Testis (tissue), 2 donors: Measurements from ENCODE around the gene ATRIP.

ENCODE experiments used
- CTCF ChIP-seq, 3 experiments: fragments of 450-650 bp in 2 of 3; fragments of 200-600 bp in 1 of 3; sonication (generic) in 1 of 3; IDR thresholded peaks; one replicate each; pipeline ENCODE4 v1.5.1; 2016 to 2019; ENCODE audit warnings: antibody characterized with exemption in 3 of 3, mild to moderate bottlenecking in 2 of 3, moderate library complexity in 1 of 3
- POLR2A ChIP-seq: fragments of 450-650 bp; IDR thresholded peaks from one replicate; pipeline ENCODE4 v1.6.1; 2017; ENCODE audit warnings: antibody characterized with exemption, mild to moderate bottlenecking, moderate library complexity

GRCh38 chr3:48436477-48436787, 10.1 kb upstream of the ATRIP start:
- TF ChIP-seq CTCF (IDR thresholded peaks at IDR 0.05), result no peak
- TF ChIP-seq POLR2A, result no peak
